ENCODE data around the gene PRKAG1. TPM values are rescaled to one million over a fixed set of nuclear protein-coding genes. Genes with fewer than 3 reads are reported as not detected.

Gene PRKAG1
- total and polyA plus RNA-seq, 7 donors, result 48.6 to 71.3 (median 61.3) TPM

- intact Hi-C loops (cut with DNase I), result loop anchor here (5.0 kb wide), 1 partner anchor 54 kb away; the partner anchor contains the start of gene FKBP11
- peaks cover 53 to 89% (median 74%) of the 10 kb centered on the region in 3 donors for H3K27me3 ChIP-seq
- DNase-seq, result no peak
Observed at GRCh38 chr12:48980953-48981756, 37.4 kb downstream of the PRKAG1 start.

GRCh38 chr12:48980389-48980952, 38.1 kb downstream of the PRKAG1 start:
- H3K4me3 ChIP-seq, result peak overlapping the region in 3 of 4 donors; percentile 5 to 39 (median 34)
- TF ChIP-seq POLR2A (IDR thresholded peaks at IDR 0.05) (no peak), POLR2AphosphoS5 (IDR thresholded peaks at IDR 0.05) (no peak)
- peaks cover 48 to 89% (median 74%) of the 10 kb centered on the region in 3 donors for H3K27me3 ChIP-seq
- no peak for DNase-seq
- WGBS, 2 donors, result 1 to 2% methylated on average over 46 of the region's 46 CpGs
- intact Hi-C loops (cut with DNase I), result loop anchor here (5.0 kb wide), 1 partner anchor 53 kb away; the partner anchor contains the start of gene FKBP11
- H3K27ac ChIP-seq, result no peak overlapping the region
- no peaks in the 10 kb centered on the region for H3K36me3 ChIP-seq
- peaks cover 0 to 42% (median 41%) of the 10 kb centered on the region in 4 donors for H3K4me1 ChIP-seq
- no peaks in the 10 kb centered on the region for H3K9me3 ChIP-seq

More at GRCh38 chr12:48980953-48981756, 37.4 kb downstream of the PRKAG1 start:
- TF ChIP-seq POLR2A (IDR thresholded peaks at IDR 0.05) (no peak), CTCF (IDR thresholded peaks at IDR 0.05) (no peak), POLR2AphosphoS5 (IDR thresholded peaks at IDR 0.05) (no peak), EP300 (IDR thresholded peaks at IDR 0.05) (no peak)
- Histone ChIP-seq H3K4me3 (peak overlapping the region in 2 of 4 donors; percentile 34 to 39), H3K27ac (no peak overlapping the region), H3K36me3 (no peaks in the 10 kb centered on the region), H3K9me3 (no peaks in the 10 kb centered on the region), H3K4me1 (peaks cover 0 to 42% (median 41%) of the 10 kb centered on the region in 4 donors)
- 2% methylated on average over 91 of the region's 91 CpGs for WGBS, 2 donors

- intact Hi-C loops (cut with DNase I), result loop anchor here (5.0 kb wide), 1 partner anchor 52 kb away; the partner anchor contains the start of gene FKBP11
- no peak for DNase-seq
- no peak for TF ChIP-seq POLR2A (IDR thresholded peaks at IDR 0.05)
- no peak for TF ChIP-seq POLR2AphosphoS5 (IDR thresholded peaks at IDR 0.05)
- TF ChIP-seq CTCF (IDR thresholded peaks at IDR 0.05), result no peak
- TF ChIP-seq EP300 (IDR thresholded peaks at IDR 0.05), result no peak
Observed at GRCh38 chr12:48979602-48980388, 38.8 kb downstream of the PRKAG1 start.

GRCh38 chr12:48978741-48979601, 39.6 kb downstream of the PRKAG1 start:
- WGBS, 2 donors, result 2 to 4% methylated on average over 45 of the region's 45 CpGs
- TF ChIP-seq CTCF (IDR thresholded peaks at IDR 0.05), result no peak
- no peak for TF ChIP-seq EP300 (IDR thresholded peaks at IDR 0.05)
- no peak for TF ChIP-seq POLR2A (IDR thresholded peaks at IDR 0.05)
- no peak for TF ChIP-seq POLR2AphosphoS5 (IDR thresholded peaks at IDR 0.05)
- peaks cover 0 to 42% (median 41%) of the 10 kb centered on the region in 4 donors for H3K4me1 ChIP-seq
- intact Hi-C loops (cut with DNase I), result no loop called here
- H3K27ac ChIP-seq, result no peak overlapping the region
- DNase-seq, result no peak
- H3K27me3 ChIP-seq, result peaks cover 49 to 98% (median 85%) of the 10 kb centered on the region in 3 donors
- H3K36me3 ChIP-seq, result no peaks in the 10 kb centered on the region
- no peaks in the 10 kb centered on the region for H3K9me3 ChIP-seq
- H3K4me3 ChIP-seq, result peak overlapping the region in 3 of 4 donors; percentile 5 to 39 (median 34)

More at GRCh38 chr12:48979602-48980388, 38.8 kb downstream of the PRKAG1 start:
- Histone ChIP-seq H3K27ac (no peak overlapping the region), H3K4me3 (peak overlapping the region in 3 of 4 donors; percentile 5 to 39 (median 34)), H3K36me3 (no peaks in the 10 kb centered on the region), H3K9me3 (no peaks in the 10 kb centered on the region), H3K4me1 (peaks cover 0 to 42% (median 41%) of the 10 kb centered on the region in 4 donors), H3K27me3 (peaks cover 47 to 93% (median 79%) of the 10 kb centered on the region in 3 donors)
- 1 to 2% methylated on average over 55 of the region's 55 CpGs for WGBS, 2 donors
